COLO668 (cell line): ENCODE data around the gene INHBC.

Experiments used
- DNase-seq: peaks from one replicate; lab custom pipeline; 2025; ENCODE audit not compliant: unreplicated experiment; lab: John Stamatoyannopoulos, UW

Gene INHBC

DNA sequence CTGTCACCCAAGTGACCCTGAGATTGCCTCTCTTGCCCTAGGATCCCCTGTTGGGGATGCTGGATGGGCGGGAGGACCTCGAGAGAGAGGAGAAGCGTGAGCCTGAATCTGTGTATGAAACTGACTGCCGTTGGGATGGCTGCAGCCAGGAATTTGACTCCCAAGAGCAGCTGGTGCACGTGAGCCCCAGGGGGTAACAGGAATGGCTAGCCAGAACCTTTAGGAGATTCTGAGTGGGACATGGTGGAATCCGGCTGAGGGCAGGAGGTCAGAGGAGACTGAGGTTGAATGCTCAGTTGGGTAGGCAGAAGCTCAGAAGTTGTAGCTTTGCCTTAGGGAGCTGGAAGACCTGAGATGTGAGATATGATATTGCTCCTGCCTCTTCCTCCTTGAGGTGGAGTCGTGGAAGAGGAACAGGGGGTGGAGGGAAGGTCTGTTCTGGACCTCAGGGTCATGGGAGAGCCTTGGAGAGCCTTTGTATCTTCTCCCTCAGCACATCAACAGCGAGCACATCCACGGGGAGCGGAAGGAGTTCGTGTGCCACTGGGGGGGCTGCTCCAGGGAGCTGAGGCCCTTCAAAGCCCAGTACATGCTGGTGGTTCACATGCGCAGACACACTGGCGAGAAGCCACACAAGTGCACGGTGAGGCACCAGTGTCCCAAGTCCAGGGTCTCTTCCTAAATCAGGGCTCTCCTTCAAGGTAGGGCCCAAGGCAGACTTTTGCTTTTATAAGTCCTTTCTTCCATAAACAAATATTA lies 31.3 kb downstream of the INHBC start:
- no peak for DNase-seq

DNA sequence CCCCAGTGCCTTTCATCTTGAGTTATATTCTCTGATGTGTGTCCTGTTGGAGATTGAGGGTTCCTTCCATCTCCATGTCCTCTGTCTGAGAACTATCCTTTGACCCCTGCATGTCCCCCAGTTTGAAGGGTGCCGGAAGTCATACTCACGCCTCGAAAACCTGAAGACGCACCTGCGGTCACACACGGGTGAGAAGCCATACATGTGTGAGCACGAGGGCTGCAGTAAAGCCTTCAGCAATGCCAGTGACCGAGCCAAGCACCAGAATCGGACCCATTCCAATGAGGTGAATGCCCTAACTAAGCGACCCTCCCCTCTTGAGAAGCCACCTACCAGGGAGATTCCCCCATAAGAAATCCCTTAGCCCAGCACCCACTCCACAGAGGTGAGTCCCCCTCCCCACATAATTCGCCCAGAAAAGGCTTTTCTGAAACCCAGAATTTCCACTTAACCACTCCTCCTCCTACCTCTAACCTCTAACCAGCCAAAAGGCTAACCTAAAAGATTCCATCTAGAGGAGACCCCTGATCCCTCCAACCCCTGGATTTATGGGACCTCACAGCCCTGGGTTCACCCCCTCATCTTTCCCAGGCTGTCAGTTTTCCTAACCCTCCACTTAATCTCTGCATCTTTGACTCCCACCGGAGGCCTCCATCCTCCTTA lies 32.8 kb downstream of the INHBC start:
- DNase-seq: no peak

DNA sequence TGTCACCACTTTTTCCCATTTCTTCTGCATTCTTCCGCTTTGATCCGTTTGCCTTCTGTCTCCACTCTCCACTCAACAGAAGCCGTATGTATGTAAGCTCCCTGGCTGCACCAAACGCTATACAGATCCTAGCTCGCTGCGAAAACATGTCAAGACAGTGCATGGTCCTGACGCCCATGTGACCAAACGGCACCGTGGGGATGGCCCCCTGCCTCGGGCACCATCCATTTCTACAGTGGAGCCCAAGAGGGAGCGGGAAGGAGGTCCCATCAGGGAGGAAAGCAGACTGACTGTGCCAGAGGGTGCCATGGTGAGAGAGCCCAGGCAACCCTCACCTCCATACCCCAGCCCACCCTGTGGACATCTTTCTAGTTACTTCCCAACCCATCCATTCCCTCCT lies 33.3 kb downstream of the INHBC start:
- no peak for DNase-seq

DNA sequence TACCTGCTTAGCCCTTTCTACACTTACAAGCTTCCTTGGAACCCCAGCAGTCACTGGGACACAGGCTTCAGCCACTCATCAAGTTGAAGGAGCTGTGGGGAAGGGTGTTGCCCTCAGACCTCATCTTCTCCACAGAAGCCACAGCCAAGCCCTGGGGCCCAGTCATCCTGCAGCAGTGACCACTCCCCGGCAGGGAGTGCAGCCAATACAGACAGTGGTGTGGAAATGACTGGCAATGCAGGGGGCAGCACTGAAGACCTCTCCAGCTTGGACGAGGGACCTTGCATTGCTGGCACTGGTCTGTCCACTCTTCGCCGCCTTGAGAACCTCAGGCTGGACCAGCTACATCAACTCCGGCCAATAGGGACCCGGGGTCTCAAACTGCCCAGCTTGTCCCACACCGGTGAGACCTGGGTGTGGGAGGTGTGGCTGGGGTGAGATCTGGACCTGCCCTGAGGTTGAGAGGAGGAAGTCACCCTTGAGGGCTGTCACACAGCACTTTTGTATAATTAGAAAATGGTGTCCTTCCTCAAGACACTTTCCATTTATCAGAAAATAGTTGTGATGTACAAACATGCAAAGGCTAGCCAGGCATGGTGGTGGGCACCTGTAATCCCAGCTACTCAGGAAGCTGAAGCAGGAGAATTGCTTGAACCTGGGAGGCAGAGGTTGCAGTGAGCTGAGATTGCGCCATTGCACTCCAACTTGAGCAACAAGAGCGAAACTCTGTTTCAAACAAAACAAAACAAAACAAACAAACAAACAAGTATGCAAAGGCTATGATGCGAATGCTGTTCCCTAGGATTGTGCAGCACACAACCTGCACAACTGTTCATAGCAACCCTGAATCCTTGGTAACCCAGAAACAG lies 34.9 kb downstream of the INHBC start:
- no peak for DNase-seq

DNA sequence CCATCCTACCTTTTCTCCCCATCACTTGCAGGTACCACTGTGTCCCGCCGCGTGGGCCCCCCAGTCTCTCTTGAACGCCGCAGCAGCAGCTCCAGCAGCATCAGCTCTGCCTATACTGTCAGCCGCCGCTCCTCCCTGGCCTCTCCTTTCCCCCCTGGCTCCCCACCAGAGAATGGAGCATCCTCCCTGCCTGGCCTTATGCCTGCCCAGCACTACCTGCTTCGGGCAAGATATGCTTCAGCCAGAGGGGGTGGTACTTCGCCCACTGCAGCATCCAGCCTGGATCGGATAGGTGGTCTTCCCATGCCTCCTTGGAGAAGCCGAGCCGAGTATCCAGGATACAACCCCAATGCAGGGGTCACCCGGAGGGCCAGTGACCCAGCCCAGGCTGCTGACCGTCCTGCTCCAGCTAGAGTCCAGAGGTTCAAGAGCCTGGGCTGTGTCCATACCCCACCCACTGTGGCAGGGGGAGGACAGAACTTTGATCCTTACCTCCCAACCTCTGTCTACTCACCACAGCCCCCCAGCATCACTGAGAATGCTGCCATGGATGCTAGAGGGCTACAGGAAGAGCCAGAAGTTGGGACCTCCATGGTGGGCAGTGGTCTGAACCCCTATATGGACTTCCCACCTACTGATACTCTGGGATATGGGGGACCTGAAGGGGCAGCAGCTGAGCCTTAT lies 35.8 kb downstream of the INHBC start:
- DNase-seq: no peak

DNA sequence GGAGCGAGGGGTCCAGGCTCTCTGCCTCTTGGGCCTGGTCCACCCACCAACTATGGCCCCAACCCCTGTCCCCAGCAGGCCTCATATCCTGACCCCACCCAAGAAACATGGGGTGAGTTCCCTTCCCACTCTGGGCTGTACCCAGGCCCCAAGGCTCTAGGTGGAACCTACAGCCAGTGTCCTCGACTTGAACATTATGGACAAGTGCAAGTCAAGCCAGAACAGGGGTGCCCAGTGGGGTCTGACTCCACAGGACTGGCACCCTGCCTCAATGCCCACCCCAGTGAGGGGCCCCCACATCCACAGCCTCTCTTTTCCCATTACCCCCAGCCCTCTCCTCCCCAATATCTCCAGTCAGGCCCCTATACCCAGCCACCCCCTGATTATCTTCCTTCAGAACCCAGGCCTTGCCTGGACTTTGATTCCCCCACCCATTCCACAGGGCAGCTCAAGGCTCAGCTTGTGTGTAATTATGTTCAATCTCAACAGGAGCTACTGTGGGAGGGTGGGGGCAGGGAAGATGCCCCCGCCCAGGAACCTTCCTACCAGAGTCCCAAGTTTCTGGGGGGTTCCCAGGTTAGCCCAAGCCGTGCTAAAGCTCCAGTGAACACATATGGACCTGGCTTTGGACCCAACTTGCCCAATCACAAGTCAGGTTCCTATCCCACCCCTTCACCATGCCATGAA lies 36.5 kb downstream of the INHBC start:
- no peak for DNase-seq

DNA sequence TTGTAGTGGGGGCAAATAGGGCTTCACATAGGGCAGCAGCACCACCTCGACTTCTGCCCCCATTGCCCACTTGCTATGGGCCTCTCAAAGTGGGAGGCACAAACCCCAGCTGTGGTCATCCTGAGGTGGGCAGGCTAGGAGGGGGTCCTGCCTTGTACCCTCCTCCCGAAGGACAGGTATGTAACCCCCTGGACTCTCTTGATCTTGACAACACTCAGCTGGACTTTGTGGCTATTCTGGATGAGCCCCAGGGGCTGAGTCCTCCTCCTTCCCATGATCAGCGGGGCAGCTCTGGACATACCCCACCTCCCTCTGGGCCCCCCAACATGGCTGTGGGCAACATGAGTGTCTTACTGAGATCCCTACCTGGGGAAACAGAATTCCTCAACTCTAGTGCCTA lies 37.1 kb downstream of the INHBC start:
- no peak for DNase-seq

DNA sequence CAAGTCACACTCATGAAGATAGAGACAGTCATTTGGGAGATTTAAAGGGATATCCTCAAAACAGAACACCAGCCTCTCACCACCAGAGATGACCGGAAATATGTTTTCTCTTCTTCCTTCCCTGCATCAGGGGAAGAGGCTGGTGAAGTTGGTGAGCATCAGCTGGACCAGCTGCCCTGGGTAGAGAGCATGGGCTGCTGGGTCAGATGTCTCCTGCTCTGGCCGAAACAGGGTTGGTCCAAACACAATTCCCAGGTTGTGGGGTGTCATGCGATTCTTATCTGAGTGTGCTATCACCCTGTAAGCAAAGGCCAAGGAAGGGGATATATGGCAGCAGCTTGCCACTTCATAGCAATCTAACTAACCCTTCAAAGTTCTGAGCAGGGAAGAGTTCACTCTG lies 37.8 kb downstream of the INHBC start:
- DNase-seq: no peak

DNA sequence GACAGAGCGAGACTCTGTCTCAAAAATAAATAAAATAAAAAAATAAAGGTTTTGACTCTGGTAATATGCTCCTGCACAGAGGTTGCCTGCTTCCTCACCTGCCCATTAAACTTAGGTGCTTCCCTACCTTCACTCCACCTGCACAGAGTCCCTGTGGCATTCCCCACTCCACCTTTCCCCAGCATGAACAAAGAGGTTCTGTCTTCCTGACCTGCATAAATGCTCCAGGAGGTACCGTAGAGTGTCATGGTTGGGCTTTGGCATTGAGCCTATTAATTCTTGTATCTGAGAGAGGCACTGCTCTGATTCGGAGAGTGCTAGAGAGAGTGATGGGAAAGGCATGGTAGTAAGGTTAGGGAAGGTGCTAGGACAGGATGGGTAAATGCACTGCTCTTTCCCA lies 38.8 kb downstream of the INHBC start:
- DNase-seq: no peak

DNA sequence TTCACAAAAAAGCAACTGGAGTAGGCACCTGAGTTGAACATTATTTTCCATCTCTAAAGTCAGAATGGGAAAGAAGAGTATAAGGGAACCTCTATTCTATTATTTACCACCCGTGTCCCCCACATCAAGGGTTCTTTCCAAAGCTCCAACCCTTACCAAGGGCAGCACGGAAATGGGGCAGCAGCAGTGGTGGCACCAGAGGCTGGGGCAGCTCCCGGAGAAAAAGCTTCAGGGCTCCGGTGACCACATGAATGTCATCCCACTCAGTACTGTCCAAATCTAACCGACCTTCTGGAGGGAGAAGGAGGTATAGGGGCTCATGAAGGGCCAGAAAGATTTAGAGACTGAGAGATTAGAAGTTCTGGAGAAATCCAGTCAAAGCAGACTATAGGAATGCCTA lies 39.3 kb downstream of the INHBC start:
- no peak for DNase-seq

DNA sequence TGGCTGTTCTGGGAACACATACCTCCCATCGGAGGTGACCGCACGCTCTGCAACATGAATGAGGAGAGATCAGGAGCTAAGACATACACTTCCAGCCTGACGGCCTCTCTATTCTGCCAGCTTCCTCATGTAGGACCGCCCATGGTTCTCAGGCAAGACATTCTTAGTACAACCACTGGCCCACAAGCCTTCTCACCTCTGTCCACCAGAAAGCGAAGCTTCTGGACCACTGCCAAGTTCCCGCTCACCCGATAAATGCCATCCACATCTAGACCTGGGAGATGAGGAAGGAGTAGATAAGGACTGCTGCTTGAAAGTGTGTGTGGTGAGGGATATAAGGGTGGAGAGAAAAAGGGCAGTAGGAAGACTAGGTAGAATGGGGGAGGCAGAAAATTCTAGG lies 39.8 kb downstream of the INHBC start:
- no peak for DNase-seq

DNA sequence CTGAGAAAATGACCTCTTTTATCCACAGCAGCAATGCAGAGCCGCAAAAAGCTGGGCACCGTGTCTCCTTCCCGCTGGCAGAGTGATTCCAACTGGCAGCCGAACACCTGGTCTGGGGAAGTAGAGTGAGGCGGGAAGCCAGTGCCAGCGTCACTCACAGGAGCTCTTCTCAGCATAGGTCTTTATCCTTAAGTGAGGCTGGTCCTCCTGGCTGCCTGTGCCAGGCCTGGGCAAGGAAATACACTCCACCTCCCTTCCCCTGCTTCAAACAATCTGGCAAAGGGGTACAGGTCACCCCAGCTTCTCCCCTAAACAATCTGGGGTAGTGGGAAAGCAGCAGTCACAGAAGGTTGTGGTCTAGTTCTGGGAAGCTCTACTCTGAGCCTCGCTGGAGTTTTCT lies 40.3 kb downstream of the INHBC start:
- DNase-seq: no peak

DNA sequence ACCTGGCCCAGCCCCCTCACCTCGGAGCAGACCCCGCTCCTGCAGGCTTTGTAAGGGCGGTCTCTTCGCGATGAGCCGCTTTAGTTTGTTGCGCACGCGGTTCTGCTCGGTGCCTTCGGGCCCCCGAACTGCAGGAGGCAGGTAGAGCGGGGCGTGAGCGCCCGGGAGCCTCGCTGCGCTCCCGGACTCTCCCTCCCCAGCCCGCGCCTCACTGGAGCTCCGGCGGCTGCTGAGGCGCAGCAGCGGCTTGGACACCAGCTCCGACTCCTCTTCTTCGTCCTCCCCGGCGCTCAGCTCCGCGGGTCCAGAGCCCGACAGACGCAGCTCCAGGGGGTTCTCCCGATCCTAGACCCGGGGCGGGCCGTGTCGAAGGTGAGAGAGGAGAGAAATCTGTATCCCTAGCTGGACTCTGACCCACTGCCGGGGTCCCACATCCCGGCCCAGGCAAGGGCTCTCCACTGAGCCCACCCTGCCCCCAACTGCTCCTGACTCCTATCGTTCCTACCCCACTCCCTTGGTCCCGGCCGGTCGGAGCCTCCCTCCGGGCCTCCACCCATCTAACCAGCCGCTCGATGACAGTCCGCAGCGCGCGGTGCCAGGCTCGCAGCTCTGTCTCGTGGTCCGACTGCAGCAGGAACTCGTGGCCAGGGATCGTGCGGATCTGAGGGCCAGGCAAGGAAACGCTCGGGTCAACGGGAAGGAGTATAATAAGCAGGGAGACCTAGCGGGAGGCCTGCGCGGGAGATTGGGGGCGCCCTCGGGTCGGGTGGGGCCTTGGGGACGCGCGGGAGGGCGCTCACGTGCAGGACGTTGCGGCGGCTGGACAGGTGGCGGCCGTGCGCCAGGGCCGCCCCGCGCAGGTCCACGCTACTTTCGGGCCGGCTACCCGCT lies 40.9 kb downstream of the INHBC start:
- no peak for DNase-seq

DNA sequence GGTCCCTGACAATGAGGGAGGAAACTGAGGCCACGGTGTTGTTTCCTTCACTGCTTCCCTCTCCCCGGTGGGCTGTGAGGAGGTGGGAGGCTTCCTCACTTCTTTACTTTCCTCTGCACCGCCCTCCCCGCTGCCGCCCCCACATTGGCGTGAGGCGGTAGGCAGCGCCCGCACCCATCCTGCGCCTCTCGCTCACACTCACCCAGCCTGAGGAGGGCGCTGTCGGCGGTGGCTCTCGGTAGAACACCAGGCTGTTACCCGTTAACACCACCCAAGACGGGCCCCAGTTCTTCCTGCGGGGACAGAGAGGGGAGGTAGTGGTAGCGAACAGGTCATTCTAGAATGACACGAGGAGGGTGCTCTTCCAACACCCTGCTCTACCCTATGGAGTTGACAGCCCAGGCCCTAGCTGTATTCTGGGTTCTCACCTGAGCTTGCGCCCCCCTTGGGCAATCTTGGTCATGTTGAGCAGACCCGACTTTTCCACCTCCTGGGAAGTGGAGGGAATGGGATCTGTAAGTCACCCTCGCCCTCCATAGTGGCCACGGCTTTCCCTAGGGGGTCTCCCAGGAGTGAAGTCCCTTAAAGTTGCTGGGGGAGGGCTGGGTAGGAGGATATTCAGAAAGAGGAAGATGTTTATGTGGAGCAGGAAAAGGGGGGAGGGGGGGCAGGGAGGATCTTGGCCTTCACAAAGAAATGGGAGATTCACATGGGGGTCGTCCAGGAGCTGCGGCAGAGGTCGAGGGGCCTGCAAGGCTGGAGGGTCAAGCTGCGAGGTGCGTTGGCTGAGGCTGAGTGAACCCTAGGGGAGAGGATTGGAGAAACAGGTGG lies 41.8 kb downstream of the INHBC start:
- DNase-seq: no peak

DNA sequence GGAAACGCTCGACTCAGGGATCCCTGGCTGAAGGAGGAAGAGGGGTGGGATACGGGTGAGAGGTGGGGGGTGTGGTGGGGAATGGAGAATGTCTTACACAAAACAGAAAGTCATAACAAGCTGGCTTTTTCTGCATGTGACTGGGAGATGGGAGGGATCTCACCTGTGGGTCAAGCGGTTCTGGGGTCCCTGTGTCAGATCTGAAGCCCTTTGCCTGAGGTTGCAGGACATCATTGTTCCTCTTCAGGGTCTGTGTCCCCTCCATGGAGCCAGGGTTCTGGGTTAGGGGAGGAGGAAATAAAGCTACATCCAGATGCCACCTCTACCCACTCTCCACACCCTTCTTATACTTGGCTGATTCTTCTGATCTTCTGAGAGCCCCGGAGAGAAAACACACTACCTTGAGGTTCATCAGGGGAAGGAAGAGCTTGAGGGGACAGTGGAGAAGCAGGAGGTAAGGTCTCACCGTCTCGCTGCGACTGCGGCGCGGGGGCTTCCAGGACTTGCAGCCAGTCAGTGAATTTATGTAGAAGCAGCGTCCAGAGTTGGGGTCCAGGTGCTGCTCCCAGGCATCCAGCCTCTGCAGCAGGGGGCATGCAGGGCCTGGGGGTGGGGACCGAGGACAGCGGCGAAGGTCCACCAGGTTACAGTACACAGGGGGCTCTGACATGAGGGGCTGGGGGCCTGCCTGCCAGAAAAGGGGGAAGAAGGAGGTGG lies 42.6 kb downstream of the INHBC start:
- DNase-seq: no peak

DNA sequence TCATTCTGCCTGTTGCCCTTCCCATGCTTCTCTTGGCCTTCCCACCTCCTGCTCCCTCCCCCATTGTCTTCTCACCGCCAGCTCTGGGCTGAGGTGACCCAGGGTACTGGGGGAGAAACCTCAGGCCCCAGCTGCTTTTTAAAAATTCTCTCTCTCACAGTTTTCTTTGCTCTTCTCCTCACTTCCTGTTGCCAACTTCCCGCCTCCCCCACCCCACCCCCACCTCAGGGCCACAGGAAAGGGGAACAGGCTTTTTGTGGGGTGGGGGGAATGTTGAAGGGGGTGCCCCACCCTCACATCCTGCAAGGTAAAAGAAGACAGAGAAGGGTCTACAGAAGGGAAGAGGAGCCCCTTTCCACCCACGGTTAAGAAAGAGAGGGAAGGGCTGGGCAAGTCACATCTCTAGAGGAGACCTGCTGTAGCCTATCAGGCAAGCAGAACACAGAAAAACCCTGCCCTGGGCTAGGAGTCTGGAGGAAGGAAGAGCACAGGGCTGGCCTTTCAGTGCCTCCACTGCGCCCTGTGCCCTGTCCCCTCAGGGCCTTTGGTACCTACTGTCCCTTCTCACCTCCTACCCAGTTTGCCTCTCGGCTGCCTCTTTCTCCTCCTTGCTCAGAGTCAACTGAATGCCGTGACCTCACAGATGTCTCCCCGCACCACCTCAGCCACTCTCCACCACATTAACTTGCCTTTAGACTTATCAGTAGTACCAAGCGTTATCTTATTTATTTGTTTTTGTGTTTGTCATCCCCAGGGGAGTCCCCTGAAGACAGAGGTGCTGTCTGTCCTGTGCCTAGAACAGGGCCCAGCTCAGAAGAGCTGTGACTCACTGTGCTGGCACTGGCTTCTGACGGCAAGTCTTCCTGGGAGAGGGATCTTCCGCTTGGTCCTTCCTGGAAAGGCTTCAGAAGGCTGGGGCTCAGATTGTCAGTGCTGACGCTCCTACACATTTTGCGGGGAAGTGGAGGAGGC lies 43.4 kb downstream of the INHBC start:
- no peak for DNase-seq

DNA sequence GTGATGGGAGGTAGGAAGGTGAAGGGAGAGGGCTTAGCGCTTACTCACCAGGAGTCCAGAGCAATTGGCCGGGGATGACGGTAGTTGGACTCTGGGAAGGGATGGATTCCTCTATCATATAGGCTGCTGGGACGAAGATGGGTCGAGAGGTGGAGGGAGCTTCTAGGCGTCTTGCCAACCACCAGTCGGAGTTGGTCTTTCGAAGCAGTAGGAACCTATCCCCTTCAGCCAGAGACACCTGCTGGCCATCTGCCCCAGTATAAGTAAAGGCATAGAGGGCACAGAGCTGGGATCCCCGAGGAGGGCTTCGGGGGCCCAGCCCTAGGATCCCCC lies 44.4 kb downstream of the INHBC start:
- no peak for DNase-seq
